ENCODE measurements around the gene OPA3.

DNA sequence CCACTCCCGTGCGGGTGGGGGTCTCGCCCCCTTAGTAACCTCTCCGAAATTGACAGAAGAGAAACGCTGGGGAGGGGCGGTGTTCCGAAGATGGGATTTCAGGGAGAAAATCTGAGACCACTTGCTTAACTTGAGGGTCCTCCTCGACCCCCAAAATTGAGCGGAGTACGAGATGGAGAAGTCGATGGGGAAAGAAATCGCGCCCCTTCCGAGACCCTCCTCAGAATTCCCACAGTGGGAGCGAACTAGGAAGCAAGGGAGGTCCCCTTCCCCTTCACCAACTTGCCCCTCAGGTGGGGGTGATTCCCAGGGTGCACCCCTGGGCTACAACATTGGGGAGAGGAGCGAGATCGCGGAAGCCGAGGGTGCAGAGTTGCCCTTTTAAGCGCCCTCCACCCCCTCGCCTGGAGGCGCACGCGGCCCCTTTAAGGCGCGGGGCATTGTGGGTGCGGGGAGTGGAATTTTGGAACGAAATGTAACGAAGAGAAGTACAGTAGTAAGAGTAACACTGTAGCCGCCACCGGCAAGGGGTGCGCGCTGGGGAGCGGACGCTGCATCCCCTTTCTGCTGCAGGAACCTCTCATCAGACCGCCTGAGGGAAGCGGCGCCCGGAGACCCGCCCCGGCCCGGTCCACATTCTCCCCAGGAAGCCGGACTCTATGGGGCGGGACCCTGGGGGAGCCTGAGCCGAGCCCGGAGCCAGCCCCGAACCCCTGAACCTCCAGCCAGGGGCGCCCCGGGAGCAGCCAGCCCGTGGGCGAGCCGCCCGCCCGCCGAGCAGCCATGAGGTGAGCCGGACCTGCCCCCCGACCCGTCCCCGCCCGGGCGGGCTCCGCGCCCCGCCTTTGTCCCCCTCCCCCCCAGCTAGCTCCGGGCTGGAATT, 77.4 kb downstream of the OPA3 start, which contains the start of gene VASP:
- TF ChIP-seq POLR2A (IDR thresholded peaks at IDR 0.05) (no peak), CTCF (IDR thresholded peaks at IDR 0.05) (no peak)
